Glutamatergic neuron (in vitro differentiated cells): ENCODE results near the gene MEN1. TPM values are rescaled to one million over a fixed set of nuclear protein-coding genes. Genes with fewer than 3 reads are reported as not detected.

Experiments
- DNase-seq: peaks from one replicate; pipeline ENCODE4 v3.0.0; 2022
- H3K27ac Mint-ChIP-seq: one replicate; pipeline ENCODE4 v1.8.0; 2020; ENCODE audit warnings: mild to moderate bottlenecking, mixed read lengths, inconsistent platforms; ENCODE audit not compliant: unreplicated experiment
- H3K27me3 Mint-ChIP-seq: one replicate; pipeline ENCODE4 v1.8.0; 2020; ENCODE audit warnings: mild to moderate bottlenecking, moderate library complexity, mixed read lengths, inconsistent platforms; ENCODE audit not compliant: unreplicated experiment
- H3K36me3 Mint-ChIP-seq: one replicate; pipeline ENCODE4 v1.8.0; 2020; ENCODE audit warnings: mild to moderate bottlenecking, mixed read lengths, inconsistent platforms; ENCODE audit not compliant: unreplicated experiment
- H3K4me1 Mint-ChIP-seq: one replicate; pipeline ENCODE4 v1.8.0; 2020; ENCODE audit warnings: mild to moderate bottlenecking, low read depth, mixed read lengths, inconsistent platforms; ENCODE audit not compliant: unreplicated experiment
- H3K4me3 Mint-ChIP-seq: one replicate; pipeline ENCODE4 v1.8.0; 2020; ENCODE audit warnings: mild to moderate bottlenecking, mixed read lengths, inconsistent platforms; ENCODE audit not compliant: unreplicated experiment
- H3K9me3 Mint-ChIP-seq: one replicate; pipeline ENCODE4 v1.8.0; 2020; ENCODE audit warnings: mild to moderate bottlenecking, moderate library complexity, mixed read lengths, inconsistent platforms; ENCODE audit not compliant: unreplicated experiment
- CTCF ChIP-seq: fragments of 200-600 bp; sonication (generic); IDR thresholded peaks from one replicate; pipeline ENCODE4 v1.5.0; 2021; ENCODE audit not compliant: partially characterized antibody, unreplicated experiment
- total RNA-seq: library from RNA; stranded (reverse); fragmentation: NEBNext Ultra II Directional; extraction: Animal tissue kit (Norgen Biotek cat#: 25700); gene quantifications from one replicate; pipeline ENCODE4 v1.2.1, GENCODE V29; 2021; ENCODE audit not compliant: unreplicated experiment

The MEN1 gene
- total RNA-seq, 1 donor from 2014 or later: 39.7 TPM

GRCh38 chr11:64831411-64831891 lies 21.1 kb upstream of the MEN1 start:
- H3K27me3 Mint-ChIP-seq: peaks cover 4% of the 10 kb centered on the region

GRCh38 chr11:64829536-64830251 lies 19.3 kb upstream of the MEN1 start:
- Mint-ChIP-seq H3K36me3 (no peaks in the 10 kb centered on the region), H3K27ac (no peak overlapping the region), H3K4me3 (no peak overlapping the region), H3K9me3 (peaks cover 5% of the 10 kb centered on the region), H3K4me1 (peaks cover 6% of the 10 kb centered on the region), H3K27me3 (peaks cover 4% of the 10 kb centered on the region)
- TF ChIP-seq CTCF: no peak
- DNase-seq: no peak

More at GRCh38 chr11:64831411-64831891, 21.1 kb upstream of the MEN1 start:
- peaks cover 6% of the 10 kb centered on the region for H3K4me1 Mint-ChIP-seq
- no peak for TF ChIP-seq CTCF
- peak overlapping the region; percentile 24 for H3K27ac Mint-ChIP-seq
- peak overlapping the region; percentile 75 for H3K4me3 Mint-ChIP-seq
- DNase-seq: peak; percentile 56
- H3K9me3 Mint-ChIP-seq: peaks cover 5% of the 10 kb centered on the region
- no peaks in the 10 kb centered on the region for H3K36me3 Mint-ChIP-seq

- Mint-ChIP-seq H3K27me3 (peaks cover 3% of the 10 kb centered on the region), H3K4me3 (no peak overlapping the region), H3K36me3 (no peaks in the 10 kb centered on the region), H3K4me1 (peaks cover 6% of the 10 kb centered on the region), H3K9me3 (peaks cover 4% of the 10 kb centered on the region), H3K27ac (no peak overlapping the region)
- TF ChIP-seq CTCF: no peak
- no peak for DNase-seq
These were observed 17.1 kb upstream of the MEN1 start for GRCh38 chr11:64827451-64827839.

- Mint-ChIP-seq H3K4me3 (no peak overlapping the region), H3K9me3 (peaks cover 2% of the 10 kb centered on the region), H3K36me3 (no peaks in the 10 kb centered on the region), H3K4me1 (peaks cover 2% of the 10 kb centered on the region), H3K27me3 (peaks cover 3% of the 10 kb centered on the region), H3K27ac (no peak overlapping the region)
- no peak for TF ChIP-seq CTCF
- DNase-seq: no peak
These were observed 16.5 kb upstream of the MEN1 start for GRCh38 chr11:64826578-64827450.
